Liver (tissue), 9 donors: ENCODE measurements around the gene CHIC2. TPM values are rescaled to one million over a fixed set of nuclear protein-coding genes. Genes with fewer than 3 reads are reported as not detected.
A peak's percentile ranks its signal among the peaks of the same experiment; 100 is the strongest.
"Not testable (repeated sequence)": the region's sequence is repeated elsewhere in the genome, so short reads cannot be mapped to it uniquely, and the experiment has no call there.

Experiments used
- DNase-seq: peaks from one replicate; pipeline ENCODE4 v3.0.0-alpha.2; 2017; ENCODE audit warnings: low spot score
- H3K27ac ChIP-seq, 2 donors: one replicate each; pipeline ENCODE4 v1.7.0; 2013; ENCODE audit warnings: inconsistent platforms in 2 of 2, low read length in 2 of 2, control low read depth in 1 of 2, low read depth in 1 of 2, mild to moderate bottlenecking in 1 of 2
- H3K27me3 ChIP-seq, 4 donors: one replicate each; pipeline versions ENCODE4 v1.6.1 to v1.7.0; 2013; ENCODE audit warnings: low read length in 3 of 4, inconsistent platforms in 1 of 4, mild to moderate bottlenecking in 1 of 4, moderate library complexity in 1 of 4; ENCODE audit not compliant: control insufficient read depth in 4 of 4, insufficient read depth in 4 of 4
- H3K36me3 ChIP-seq, 4 donors: one replicate each; pipeline versions ENCODE4 v1.6.1 to v1.7.0; 2013; ENCODE audit warnings: low read length in 3 of 4, mild to moderate bottlenecking in 3 of 4, low read depth in 1 of 4, moderate library complexity in 1 of 4; ENCODE audit not compliant: control insufficient read depth in 4 of 4, insufficient read depth in 3 of 4
- H3K4me1 ChIP-seq, 4 donors: one replicate each; pipeline versions ENCODE4 v1.6.1 to v1.7.0; 2013; ENCODE audit warnings: low read length in 3 of 4, mild to moderate bottlenecking in 3 of 4, moderate library complexity in 1 of 4; ENCODE audit not compliant: control insufficient read depth in 4 of 4, insufficient read depth in 4 of 4
- H3K4me3 ChIP-seq, 3 donors: one replicate each; pipeline versions ENCODE4 v1.6.1 to v1.7.0; 2013; ENCODE audit warnings: low read length in 3 of 3, control low read depth in 1 of 3, low read depth in 1 of 3, mild to moderate bottlenecking in 1 of 3
- H3K9ac ChIP-seq, 2 donors: one replicate each; pipeline ENCODE4 v1.7.0; 2013; ENCODE audit warnings: low read length in 2 of 2, mild to moderate bottlenecking in 2 of 2, moderate library complexity in 2 of 2, control low read depth in 1 of 2, low read depth in 1 of 2
- H3K9me3 ChIP-seq, 4 donors: one replicate each; pipeline versions ENCODE4 v1.6.1 to v1.7.0; 2013; ENCODE audit warnings: low read length in 3 of 4; ENCODE audit not compliant: control insufficient read depth in 4 of 4
- CTCF ChIP-seq: fragments of 150-350 bp; IDR thresholded peaks from 2 replicates; pipeline ENCODE4 v1.5.1; 2017; ENCODE audit warnings: improper control_type of control experiment, low read depth, low read length; ENCODE audit not compliant: missing input control
- EGR1 ChIP-seq, 2 donors: IDR thresholded peaks; 2 replicates each; pipeline ENCODE4 v1.6.1; 2016 to 2018; ENCODE audit warnings: antibody characterized with exemption in 2 of 2, low read depth in 2 of 2
- FOXA1 ChIP-seq: IDR thresholded peaks from 2 replicates; pipeline ENCODE4 v1.6.1; 2016; ENCODE audit warnings: antibody characterized with exemption
- FOXA2 ChIP-seq: IDR thresholded peaks from 2 replicates; pipeline ENCODE4 v1.6.1; 2016; ENCODE audit warnings: antibody characterized with exemption
- GABPA ChIP-seq, 2 donors: IDR thresholded peaks in 1 of 2; conservative IDR thresholded peaks in 1 of 2; 2 replicates each; pipeline ENCODE4 v1.6.1; 2016; ENCODE audit warnings: antibody characterized with exemption in 2 of 2, mild to moderate bottlenecking in 1 of 2, moderate library complexity in 1 of 2
- HNF4A ChIP-seq, 2 donors: conservative IDR thresholded peaks; 2 replicates each; pipeline ENCODE4 v1.6.1; 2016; ENCODE audit warnings: antibody characterized with exemption in 2 of 2, mild to moderate bottlenecking in 2 of 2
- HNF4G ChIP-seq: IDR thresholded peaks from 2 replicates; pipeline ENCODE4 v1.6.1; 2016; ENCODE audit warnings: antibody characterized with exemption
- JUND ChIP-seq, 2 donors: IDR thresholded peaks; 2 replicates each; pipeline ENCODE4 v1.6.1; 2016; ENCODE audit warnings: antibody characterized with exemption in 2 of 2
- MAX ChIP-seq: IDR thresholded peaks from 2 replicates; pipeline ENCODE4 v1.6.1; 2016; ENCODE audit warnings: antibody characterized with exemption
- NR2F2 ChIP-seq: IDR thresholded peaks from 2 replicates; pipeline ENCODE4 v1.6.1; 2016; ENCODE audit warnings: antibody characterized with exemption
- RAD21 ChIP-seq, 2 donors: IDR thresholded peaks; 2 replicates each; pipeline ENCODE4 v1.6.1; 2016; ENCODE audit warnings: antibody characterized with exemption in 2 of 2, mild to moderate bottlenecking in 2 of 2
- REST ChIP-seq: IDR thresholded peaks from 2 replicates; pipeline ENCODE4 v1.6.1; 2016; ENCODE audit warnings: antibody characterized with exemption, mild to moderate bottlenecking
- RXRA ChIP-seq, 2 donors: IDR thresholded peaks; 2 replicates each; pipeline ENCODE4 v1.6.1; 2017 to 2018; ENCODE audit warnings: antibody characterized with exemption in 2 of 2, mild to moderate bottlenecking in 1 of 2
- SP1 ChIP-seq: IDR thresholded peaks from 2 replicates; pipeline ENCODE4 v1.6.1; 2018; ENCODE audit warnings: antibody characterized with exemption, mild to moderate bottlenecking
- YY1 ChIP-seq: IDR thresholded peaks from 2 replicates; pipeline ENCODE4 v1.6.1; 2016; ENCODE audit warnings: antibody characterized with exemption, mild to moderate bottlenecking
- ZBTB33 ChIP-seq: IDR thresholded peaks from 2 replicates; pipeline ENCODE4 v1.6.1; 2016; ENCODE audit warnings: antibody characterized with exemption
- WGBS: extraction: QIAGEN DNeasy Blood & Tissue Kit; methylation state at CpG from one replicate; pipeline ENCODE4 v1.1.7; 2013; 5-methylcytosine and 5-hydroxymethylcytosine counted together
- polyA plus RNA-seq, 2 donors: library from polyadenylated mRNA; stranded (reverse) in 1 of 2; unstranded in 1 of 2; fragments of 200-250 nt in 1 of 2; fragments of >200 nt in 1 of 2; fragmentation: Nextera tagmentation in 1 of 2; extraction: Ambion mirVana in 1 of 2; gene quantifications; one replicate each; pipeline versions ENCODE4 v1.2.1 to v1.2.3, GENCODE V29; 2013 to 2015
- total RNA-seq, 2 donors: library from RNA; depleted of rRNA; stranded (reverse); fragments of >200 nt; gene quantifications; one replicate each; pipeline ENCODE4 v1.2.3, GENCODE V29; 2014
- donor health status: healthy.
- donor health status: healthy.
- donor health status: healthy.
- donor health status: healthy.
- donor health status: healthy.

Gene CHIC2
- total RNA-seq (10 to 100 TPM; 21.7 to 26.2 TPM), polyA plus RNA-seq (10 to 100 TPM in 1 of 2 donors, 1 to 10 TPM in 1; 9.3 to 15.1 TPM)

- peak; percentile 28 for TF ChIP-seq FOXA1
- peak in 1 of 2 donors; percentile 47 for TF ChIP-seq GABPA (IDR thresholded peaks at IDR 0.05 in 1 of 2, conservative IDR thresholded peaks at IDR 0.05 in 1 of 2)
- TF ChIP-seq YY1 = peak; percentile 81
- no peak for TF ChIP-seq HNF4G
- no peak for TF ChIP-seq CTCF
- TF ChIP-seq FOXA2 = peak; percentile 43
- TF ChIP-seq RAD21 (IDR thresholded peaks at IDR 0.05) = no peak
- peak; percentile 62 for TF ChIP-seq REST
- TF ChIP-seq RXRA (IDR thresholded peaks at IDR 0.05) = peak; percentile 34 to 36
- peak; percentile 98 for TF ChIP-seq ZBTB33
- peak; percentile 79 for TF ChIP-seq NR2F2
- TF ChIP-seq JUND (IDR thresholded peaks at IDR 0.05) = no peak
- no peak for TF ChIP-seq MAX
- peak; percentile 39 to 62 for TF ChIP-seq EGR1 (IDR thresholded peaks at IDR 0.05; ENCODE audit: low read depth in 2 of 2)
- peak; percentile 53 for TF ChIP-seq SP1
- TF ChIP-seq HNF4A (conservative IDR thresholded peaks at IDR 0.05) = no peak
- H3K36me3 ChIP-seq = peaks cover 0 to 2% (median 0%) of the 10 kb centered on the region in 4 donors
- H3K4me3 ChIP-seq = peak within 1 kb of the TSS; percentile 88 to 91 (median 91)
- H3K9ac ChIP-seq = peak within 1 kb of the TSS; percentile 95 to 98
- peak within 1 kb of the TSS; percentile 97 to 100 for H3K27ac ChIP-seq
- no peaks in the 10 kb centered on the region for H3K27me3 ChIP-seq
- under 1% methylated on average over 87 of the region's 87 CpGs for WGBS
- peak; percentile 94 for DNase-seq
- H3K4me1 ChIP-seq = peaks cover 3 to 30% (median 22%) of the 10 kb centered on the region in 4 donors
- H3K9me3 ChIP-seq = no peaks in the 10 kb centered on the region
Measured at GRCh38 chr4:54064317-54065111, at the start of gene CHIC2. CHIC2 (minus strand) TSS chr4:54064605; CDS start chr4:54064300, 305 bp downstream.

GRCh38 chr4:54113206-54113605 is 48.8 kb upstream of the CHIC2 start:
- not testable (repeated sequence) for H3K9me3 ChIP-seq, H3K9ac ChIP-seq, H3K36me3 ChIP-seq, DNase-seq, H3K27me3 ChIP-seq, H3K4me3 ChIP-seq, H3K27ac ChIP-seq
- 93% methylated on average over 1 of the region's 1 CpG for WGBS
- peaks cover 0 to 11% (median 6%) of the 10 kb centered on the region in 4 donors for H3K4me1 ChIP-seq
